K562 (cell line): ENCODE measurements around the gene CABLES1. TPM values are rescaled to one million over a fixed set of nuclear protein-coding genes. Genes with fewer than 3 reads are reported as not detected.

ENCODE experiments used
- ATAC-seq: fragments of 200-7000 bp; cut with Tn5 transposase; 3 replicates; pipeline ENCODE4 v1.9.1; 2020; ENCODE audit warnings: moderate library complexity
- BruUV-seq: library from RNA; stranded (reverse); fragments of 400-500 nt; replicated peaks from 2 replicates; lab custom pipeline; 2021; lab: Mats Ljungman, UMichigan
- CTCF ChIA-PET: fragments of 300-600 bp; formaldehyde crosslinking; extraction: SDS; loops from one replicate; lab custom pipeline; 2021; ENCODE audit warnings: low intra/inter-chr PET ratio; lab: Yijun Ruan, JAX
- POLR2A ChIA-PET: fragments of 300-600, 350-650 bp; sonication (Branson Sonifier 250); formaldehyde crosslinking; extraction: SDS; loops from one replicate; lab custom pipeline; 2021; ENCODE audit warnings: antibody characterized with exemption, inconsistent platforms; lab: Yijun Ruan, JAX
- DNase-seq, 4 experiments: peaks; one replicate each; pipeline versions ENCODE4 v3.0.0 to v3.0.0-alpha.2; 2011 to 2018; ENCODE audit warnings: low spot score in 3 of 4, mixed read lengths in 3 of 4; ENCODE audit errors: extremely low read depth in 1 of 4
- FAIRE-seq: peaks from 2 replicates; lab custom pipeline; 2011; peaks lifted over from hg19 to GRCh38; lab: Jason Lieb, UNC
- H2AFZ ChIP-seq: 2 replicates; pipeline ENCODE4 v1.6.0; 2011; ENCODE audit warnings: low read depth, low read length, control low read depth, inconsistent platforms
- H3K27ac ChIP-seq: fragments of 200-600 bp; 3 replicates; pipeline ENCODE4 v1.8.0; 2011; ENCODE audit warnings: low read depth, mild to moderate bottlenecking, control low read depth, inconsistent platforms, low read length, moderate library complexity, mixed read lengths; ENCODE audit errors: extremely low read depth
- H3K27me3 ChIP-seq, 2 experiments: fragments of 300-600 bp in 1 of 2; 2 replicates in 1 of 2; 3 replicates in 1 of 2; pipeline versions ENCODE4 v1.6.0 to v1.8.0; 2011; ENCODE audit warnings: inconsistent platforms in 2 of 2, low read length in 2 of 2, mild to moderate bottlenecking in 1 of 2, mixed read lengths in 1 of 2, moderate library complexity in 1 of 2; ENCODE audit not compliant: control insufficient read depth in 2 of 2, insufficient read depth in 2 of 2
- H3K36me3 ChIP-seq: fragments of 300-600 bp; 3 replicates; pipeline ENCODE4 v1.8.0; 2011; ENCODE audit warnings: mild to moderate bottlenecking, low read length, inconsistent platforms; ENCODE audit not compliant: control insufficient read depth, insufficient read depth
- H3K4me1 ChIP-seq, 2 experiments: fragments of 200-600 bp in 1 of 2; replicated peaks in 1 of 2; 2 replicates in 1 of 2; 3 replicates in 1 of 2; pipeline versions ENCODE4 v1.5.1 to v1.8.0; 2011; ENCODE audit warnings: inconsistent platforms in 2 of 2, low read length in 2 of 2, mild to moderate bottlenecking in 1 of 2, mixed read lengths in 1 of 2, moderate library complexity in 1 of 2; ENCODE audit not compliant: control insufficient read depth in 2 of 2, insufficient read depth in 2 of 2
- H3K4me2 ChIP-seq: 2 replicates; pipeline ENCODE4 v1.6.1; 2011; ENCODE audit warnings: low read length, control low read depth, inconsistent platforms, mixed read lengths; ENCODE audit not compliant: insufficient read depth
- H3K4me3 ChIP-seq: fragments of 200-600 bp; sonication (generic), shearing (Covaris generic); 2 replicates; pipeline ENCODE4 v1.5.1; 2016; ENCODE audit warnings: control low read depth, inconsistent platforms
- H3K79me2 ChIP-seq: fragments of 200-600 bp; 3 replicates; pipeline ENCODE4 v1.8.0; 2011; ENCODE audit warnings: low read length, inconsistent platforms; ENCODE audit not compliant: control insufficient read depth, insufficient read depth
- H3K9ac ChIP-seq, 2 experiments: 2 replicates each; pipeline versions ENCODE4 v1.6.0 to v1.6.1; 2011; ENCODE audit warnings: low read depth in 2 of 2, low read length in 2 of 2, control low read depth in 1 of 2, inconsistent platforms in 1 of 2, mild to moderate bottlenecking in 1 of 2, mixed read lengths in 1 of 2; ENCODE audit not compliant: insufficient read depth in 1 of 2
- H3K9me1 ChIP-seq: one replicate; pipeline ENCODE4 v1.6.0; 2011; ENCODE audit warnings: inconsistent platforms, mild to moderate bottlenecking, low read length, moderate library complexity; ENCODE audit not compliant: control insufficient read depth, insufficient read depth
- H3K9me3 ChIP-seq: replicated peaks from 2 replicates; pipeline ENCODE4 v1.5.1; 2011; ENCODE audit warnings: low read depth, low read length, inconsistent platforms; ENCODE audit not compliant: control insufficient read depth, insufficient read depth
- H4K20me1 ChIP-seq: replicated peaks from 2 replicates; pipeline ENCODE4 v1.6.1; 2011; ENCODE audit warnings: low read length, inconsistent platforms, mixed read lengths; ENCODE audit not compliant: control insufficient read depth, insufficient read depth
- ELF2 ChIP-seq: fragments of 250-450 bp; sonication (Bioruptor Pico); IDR thresholded peaks from 2 replicates; pipeline ENCODE4 v1.5.0; 2021; ENCODE audit warnings: mild to moderate bottlenecking
- FOXA1 ChIP-seq: fragments of 450-650 bp; IDR thresholded peaks from 2 replicates; pipeline ENCODE4 v1.6.1; 2016; ENCODE audit warnings: mild to moderate bottlenecking, borderline replicate concordance
- HNRNPLL ChIP-seq: fragments of 200-400 bp; formaldehyde crosslinking; IDR thresholded peaks from 2 replicates; pipeline ENCODE4 v1.6.1; 2017; ENCODE audit warnings: low read length, low read depth, mild to moderate bottlenecking; ENCODE audit not compliant: poor library complexity, severe bottlenecking
- KLF16 ChIP-seq: IDR thresholded peaks from 2 replicates; pipeline ENCODE4 v1.6.1; 2016; ENCODE audit warnings: antibody characterized with exemption
- PHF20 ChIP-seq: fragments of 450-650 bp; IDR thresholded peaks from 2 replicates; pipeline ENCODE4 v1.6.1; 2018; ENCODE audit not compliant: partially characterized antibody
- RNF219 ChIP-seq: fragments of 250-450 bp; sonication (Bioruptor Pico); IDR thresholded peaks from 2 replicates; pipeline ENCODE4 v1.5.0; 2022; ENCODE audit warnings: mild to moderate bottlenecking
- TAF15 ChIP-seq: fragments of 200-400 bp; formaldehyde crosslinking; IDR thresholded peaks from 2 replicates; pipeline ENCODE4 v1.6.1; 2017; ENCODE audit warnings: mild to moderate bottlenecking, low read depth, low read length, moderate library complexity
- TFAP4 ChIP-seq: sonication (generic); formaldehyde crosslinking; IDR thresholded peaks from 2 replicates; pipeline ENCODE4 v1.8.0; 2022; ENCODE audit warnings: missing genetic modification reagents, mild to moderate bottlenecking, moderate library complexity, borderline replicate concordance
- THRA ChIP-seq: fragments of 450-650 bp; IDR thresholded peaks from 2 replicates; pipeline ENCODE4 v1.6.1; 2017; ENCODE audit warnings: mild to moderate bottlenecking, moderate library complexity
- ZBTB5 ChIP-seq: fragments of 450-650 bp; IDR thresholded peaks from 2 replicates; pipeline ENCODE4 v1.6.1; 2017; ENCODE audit warnings: antibody characterized with exemption
- ZHX1 ChIP-seq: fragments of 150-350 bp; conservative IDR thresholded peaks from 2 replicates; pipeline ENCODE4 v1.6.1; 2014; ENCODE audit warnings: low read length
- ZNF146 ChIP-seq: IDR thresholded peaks from one replicate; pipeline ENCODE4 v1.6.1; 2018; ENCODE audit warnings: missing compliant biosample characterization; ENCODE audit not compliant: unreplicated experiment
- ZNF766 ChIP-seq: fragments of 200-800 bp; sonication (Bioruptor generic); conservative IDR thresholded peaks from 2 replicates; pipeline ENCODE4 v1.6.1; 2016; ENCODE audit warnings: missing genetic modification characterization, missing compliant biosample characterization
- ZNF780A ChIP-seq: fragments of 250-450 bp; sonication (Bioruptor Pico); IDR thresholded peaks from 2 replicates; pipeline ENCODE4 v1.5.0; 2021; ENCODE audit warnings: mild to moderate bottlenecking
- ZSCAN29 ChIP-seq: fragments of 450-650 bp; IDR thresholded peaks from 2 replicates; pipeline ENCODE4 v1.6.1; 2017
- WGBS: fragments of 100-300 bp; shearing (Covaris generic); methylation state at CpG from one replicate; pipeline ENCODE4 v1.1.6; 2016; ENCODE audit warnings: low coverage, mixed read lengths; ENCODE audit not compliant: insufficient coverage; ENCODE audit errors: missing lambda C conversion rate; 5-methylcytosine and 5-hydroxymethylcytosine counted together
- in situ Hi-C: fragments of 300-500 bp; cut with MboI; formaldehyde crosslinking; loops from 4 replicates; pipeline ENCODE4 v1.15.0; 2018; ENCODE audit warnings: inconsistent platforms, mixed read lengths
- intact Hi-C: fragments of 100-400 bp; cut with micrococcal nuclease; formaldehyde crosslinking; loops from 2 replicates; pipeline ENCODE4 v1.14.2; 2022
- polyA plus RNA-seq, 8 experiments: library from polyadenylated mRNA; depleted of rRNA in 4 of 8; stranded (reverse) in 5 of 8; unstranded in 3 of 8; fragments of >200 nt; fragmentation: Nextera tagmentation in 2 of 8; fragmentation: Illumina TruSeq in 1 of 8; extraction: Ambion mirVana in 2 of 8; extraction: Trizol in 1 of 8; gene quantifications; 2 replicates each; pipeline versions ENCODE4 v1.2.1 to v1.2.3, GENCODE V29; 2011 to 2014; ENCODE audit warnings: inconsistent platforms in 1 of 8, missing spikeins in 1 of 8
- total RNA-seq, 7 experiments: library from RNA; depleted of rRNA in 6 of 7; stranded (reverse); fragments of >200 nt in 6 of 7; fragmentation: Illumina TruSeq in 2 of 7; extraction: Trizol in 2 of 7; gene quantifications; 2 replicates each; pipeline versions ENCODE4 v1.2.1 to v1.2.3, GENCODE V29; 2011 to 2021; ENCODE audit warnings: low replicate concordance in 1 of 7

Gene CABLES1
- total and polyA plus RNA-seq, 9 of the 15 experiments (the other 6 are each of a cell fraction or from before 2014, with no cell fraction given), result 0.04 to 0.10 (median 0.06) TPM; not detected in 3

- intact Hi-C loops (no loop called here), in situ Hi-C loops (no loop called here)
- Histone ChIP-seq H3K4me1 (peaks cover 0 to 5% of the 10 kb centered on the region in 2 experiments; a peak in 2 of 5 replicates), H3K9me3 (no peaks in the 10 kb centered on the region), H3K36me3 (no peaks in the 10 kb centered on the region), H3K79me2 (no peaks in the 10 kb centered on the region), H3K9me1 (no peaks in the 10 kb centered on the region), H3K4me2 (no peak overlapping the region), H3K9ac (no peak overlapping the region), H3K27me3 (no peaks in the 10 kb centered on the region), H3K27ac (no peak overlapping the region), H4K20me1 (no peaks in the 10 kb centered on the region), H2AFZ (no peak overlapping the region), H3K4me3 (no peak overlapping the region)
- 73% methylated on average over 5 of the region's 5 CpGs for WGBS
- DNase-seq (no peak), ATAC-seq (no peak), FAIRE-seq (no peak)
- ChIA-PET CTCF (no interaction called here), POLR2A (no interaction called here)
- no TSS peak for BruUV-seq
- TF ChIP-seq ELF2 (no peak), RNF219 (CRISPR knock-in tag) (no peak), KLF16 (no peak), PHF20 (no peak), ZNF146 (CRISPR knock-in tag) (no peak), ZBTB5 (no peak), ZSCAN29 (no peak), ZHX1 (no peak), TFAP4 (CRISPR knock-in tag) (no peak), FOXA1 (no peak), ZNF766 (CRISPR knock-in tag) (no peak), TAF15 (no peak), HNRNPLL (no peak), ZNF780A (CRISPR knock-in tag) (no peak), THRA (no peak)
These were observed 141.2 kb downstream of the CABLES1 start for GRCh38 chr18:23276451-23276850.
